ENCODE measurements around the gene DPF3.

- no peak for TF ChIP-seq CTCF (IDR thresholded peaks at IDR 0.05)
- TF ChIP-seq TP53 (CRISPR knock-in tag; IDR thresholded peaks at IDR 0.05): no peak
- no peak for TF ChIP-seq ERG (CRISPR knock-in tag; IDR thresholded peaks at IDR 0.05)
- no peak for TF ChIP-seq MAX (CRISPR knock-in tag; IDR thresholded peaks at IDR 0.05)
- no peak for TF ChIP-seq RELA (CRISPR knock-in tag; IDR thresholded peaks at IDR 0.05; ENCODE audit: borderline replicate concordance)
- TF ChIP-seq ATF2 (CRISPR knock-in tag; IDR thresholded peaks at IDR 0.05; ENCODE audit: borderline replicate concordance, low read depth): no peak
Measured at GRCh38 chr14:72619881-72620280, 274.0 kb downstream of the DPF3 start.
